ENCODE measurements around the gene H19.

H19 gene

GRCh38 chr11:1946812-1947484, 50.7 kb downstream of the H19 start, which contains the start of gene MRPL23:
MRPL23 (plus strand) TSS chr11:1947332; CDS start chr11:1947363, 31 bp downstream.
- no peak for DNase-seq
